Adrenal gland (tissue), 12 donors: ENCODE measurements around the gene NOL6. TPM values are rescaled to one million over a fixed set of nuclear protein-coding genes. Genes with fewer than 3 reads are reported as not detected.
"Not testable (repeated sequence)": the region's sequence is repeated elsewhere in the genome, so short reads cannot be mapped to it uniquely, and the experiment has no call there.

Experiments
- DNase-seq, 7 donors: peaks; one replicate each; pipeline ENCODE4 v3.0.0-alpha.2; 2019 to 2020
- H3K27ac ChIP-seq, 5 donors: fragments of 200-600 bp; sonication (generic) in 4 of 5; 1 replicate in 3 of 5; 2 replicates in 2 of 5; pipeline versions ENCODE4 v1.5.1 to v1.8.0; 2016 to 2020; ENCODE audit warnings: mild to moderate bottlenecking in 1 of 5
- H3K27me3 ChIP-seq: fragments of 200-600 bp; 2 replicates; pipeline ENCODE4 v1.8.0; 2021
- H3K36me3 ChIP-seq, 2 donors: fragments of 200-600 bp; replicated peaks in 1 of 2; 1 replicate in 1 of 2; 2 replicates in 1 of 2; pipeline versions ENCODE4 v1.5.1 to v1.8.0; 2018 to 2022
- H3K4me1 ChIP-seq, 2 donors: fragments of 200-600 bp; replicated peaks in 1 of 2; 1 replicate in 1 of 2; 2 replicates in 1 of 2; pipeline versions ENCODE4 v1.5.1 to v1.8.0; 2018 to 2021
- H3K4me3 ChIP-seq, 4 donors: fragments of 200-600 bp; sonication (generic) in 3 of 4; one replicate each; pipeline ENCODE4 v1.5.1; 2016 to 2018
- H3K9me3 ChIP-seq, 3 donors: fragments of 200-600 bp; sonication (generic) in 1 of 3; replicated peaks in 1 of 3; 1 replicate in 2 of 3; 2 replicates in 1 of 3; pipeline versions ENCODE4 v1.5.1 to v1.8.0; 2016 to 2021
- POLR2A ChIP-seq, 2 donors: fragments of 450-650 bp; IDR thresholded peaks; one replicate each; pipeline ENCODE4 v1.6.1; 2017; ENCODE audit warnings: antibody characterized with exemption in 2 of 2, mild to moderate bottlenecking in 2 of 2, moderate library complexity in 1 of 2
- WGBS, 4 donors: extraction: QIAGEN DNeasy Blood & Tissue Kit in 2 of 4; methylation state at CpG; one replicate each; pipeline versions ENCODE4 v1.1.5 to v1.1.7; 2013 to 2017; 5-methylcytosine and 5-hydroxymethylcytosine counted together
- intact Hi-C, 2 donors: fragments of 100-400 bp; cut with DNase I; formaldehyde crosslinking; loops; one replicate each; pipeline versions ENCODE4 v1.14.1 to v1.15.0; 2022 to 2023
- polyA plus RNA-seq, 3 donors: library from polyadenylated mRNA; stranded (reverse); fragments of 200-250 nt in 2 of 3; fragments of 350-450 nt in 1 of 3; fragmentation: Illumina TruSeq in 1 of 3; extraction: RNeasy Lipid Tissue Mini Kit (QIAGEN cat#74804) in 1 of 3; gene quantifications; one replicate each; pipeline ENCODE4 v1.2.3, GENCODE V29; 2013 to 2014
- total RNA-seq, 9 donors: library from RNA; depleted of rRNA in 4 of 9; stranded (reverse); fragments of >200 nt in 4 of 9; fragments of 120-200 nt in 1 of 9; fragmentation: NEBNext Ultra II Directional in 1 of 9; extraction: Animal tissue kit (Norgen Biotek cat#: 25700) in 1 of 9; gene quantifications; one replicate each; pipeline versions ENCODE4 v1.1.0 to v1.2.4, GENCODE V29; 2013 to 2023
- TF ChIP-seq, protein P1 (sequence below), 6 experiments: fragments of 450-650 bp in 4 of 6; fragments of 200-600 bp in 2 of 6; sonication (generic) in 1 of 6; IDR thresholded peaks; 1 replicate in 5 of 6; 2 replicates in 1 of 6; pipeline versions ENCODE4 v1.5.1 to v1.8.0; 2016 to 2021; ENCODE audit warnings: antibody characterized with exemption in 6 of 6, mild to moderate bottlenecking in 2 of 6, moderate library complexity in 1 of 6
- donor health status: healthy with polysubstance abuse.
- donor health status: Bipolar disorder and iron deficiency.
- donor health status: DM: yes; HTN: yes; CAD: no.
- donor health status: DM: no; HTN: no; CAD: no.
- donor health status: DM: no; HTN: no; CAD: no.
- donor health status: DM: yes; HTN: yes; CAD: no.

Gene NOL6
- total and polyA plus RNA-seq, 12 donors = 17.0 to 45.7 (median 28.9) TPM

DNA sequence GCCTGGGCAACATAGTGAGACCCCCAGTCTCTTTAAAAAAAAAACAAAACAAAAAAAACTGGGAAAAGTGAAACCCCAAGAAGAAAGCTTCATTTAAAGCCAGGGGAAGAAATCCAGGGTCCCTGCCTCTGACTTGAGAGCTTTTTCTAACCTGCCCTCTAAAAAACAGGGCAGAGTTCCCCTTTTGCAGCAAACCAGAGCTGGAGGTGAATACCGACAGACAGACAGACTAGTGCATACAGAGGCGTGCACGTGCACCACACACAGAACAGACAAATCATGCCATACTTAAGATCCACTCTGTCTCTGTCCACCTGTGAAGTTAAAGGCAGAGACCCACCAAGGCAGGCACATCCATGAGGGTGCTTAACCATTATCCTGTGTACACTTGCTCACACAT, 14.6 kb downstream of the NOL6 start:
- Histone ChIP-seq H3K36me3 (peaks cover 0 to 33% of the 10 kb centered on the region in 2 donors), H3K27ac (no peak overlapping the region), H3K4me3 (no peak overlapping the region), H3K27me3 (no peaks in the 10 kb centered on the region), H3K9me3 (no peaks in the 10 kb centered on the region), H3K4me1 (no peaks in the 10 kb centered on the region)
- DNase-seq = no peak
- TF ChIP-seq POLR2A (IDR thresholded peaks at IDR 0.05) = no peak
- TF ChIP-seq, protein P1, sequence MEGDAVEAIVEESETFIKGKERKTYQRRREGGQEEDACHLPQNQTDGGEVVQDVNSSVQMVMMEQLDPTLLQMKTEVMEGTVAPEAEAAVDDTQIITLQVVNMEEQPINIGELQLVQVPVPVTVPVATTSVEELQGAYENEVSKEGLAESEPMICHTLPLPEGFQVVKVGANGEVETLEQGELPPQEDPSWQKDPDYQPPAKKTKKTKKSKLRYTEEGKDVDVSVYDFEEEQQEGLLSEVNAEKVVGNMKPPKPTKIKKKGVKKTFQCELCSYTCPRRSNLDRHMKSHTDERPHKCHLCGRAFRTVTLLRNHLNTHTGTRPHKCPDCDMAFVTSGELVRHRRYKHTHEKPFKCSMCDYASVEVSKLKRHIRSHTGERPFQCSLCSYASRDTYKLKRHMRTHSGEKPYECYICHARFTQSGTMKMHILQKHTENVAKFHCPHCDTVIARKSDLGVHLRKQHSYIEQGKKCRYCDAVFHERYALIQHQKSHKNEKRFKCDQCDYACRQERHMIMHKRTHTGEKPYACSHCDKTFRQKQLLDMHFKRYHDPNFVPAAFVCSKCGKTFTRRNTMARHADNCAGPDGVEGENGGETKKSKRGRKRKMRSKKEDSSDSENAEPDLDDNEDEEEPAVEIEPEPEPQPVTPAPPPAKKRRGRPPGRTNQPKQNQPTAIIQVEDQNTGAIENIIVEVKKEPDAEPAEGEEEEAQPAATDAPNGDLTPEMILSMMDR (IDR thresholded peaks at IDR 0.05) = no peak
- intact Hi-C loops = loop anchor here (5.0 to 10.0 kb wide), 2 partner anchors 42 to 84 kb away; no protein-coding TSS in a partner anchor
- WGBS, 4 donors = 70 to 75% (median 72%) methylated on average over 3 of the region's 3 CpGs

DNA sequence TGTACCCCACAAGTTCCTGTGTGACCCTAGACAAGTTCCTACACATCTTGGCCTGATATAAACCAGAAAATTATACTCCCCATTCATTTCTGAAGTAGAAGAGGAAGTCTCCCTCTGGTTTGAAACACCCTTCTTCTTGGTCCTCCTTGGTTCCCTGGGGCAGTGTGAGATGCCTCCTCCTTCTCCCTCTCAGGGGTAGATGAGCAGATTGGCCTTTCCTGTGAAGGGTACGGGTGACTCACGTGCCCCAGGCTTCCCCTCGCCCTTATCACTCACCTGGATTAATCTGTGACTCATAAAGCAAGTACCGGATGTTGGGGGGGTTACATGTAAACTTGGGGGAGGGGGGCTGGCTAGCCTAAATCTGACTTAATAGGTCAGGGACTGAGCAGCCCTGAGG, 15.3 kb downstream of the NOL6 start:
- Histone ChIP-seq H3K27me3 (no peaks in the 10 kb centered on the region), H3K4me3 (no peak overlapping the region), H3K4me1 (no peaks in the 10 kb centered on the region), H3K36me3 (peaks cover 0 to 26% of the 10 kb centered on the region in 2 donors), H3K27ac (no peak overlapping the region), H3K9me3 (no peaks in the 10 kb centered on the region)
- TF ChIP-seq, protein P1 (IDR thresholded peaks at IDR 0.05) = no peak
- TF ChIP-seq POLR2A (IDR thresholded peaks at IDR 0.05) = no peak
- WGBS, 4 donors = 21 to 32% (median 24%) methylated on average over 4 of the region's 4 CpGs
- intact Hi-C loops = loop anchor here (5.0 to 10.0 kb wide), 2 partner anchors 41 to 84 kb away; no protein-coding TSS in a partner anchor
- no peak for DNase-seq

DNA sequence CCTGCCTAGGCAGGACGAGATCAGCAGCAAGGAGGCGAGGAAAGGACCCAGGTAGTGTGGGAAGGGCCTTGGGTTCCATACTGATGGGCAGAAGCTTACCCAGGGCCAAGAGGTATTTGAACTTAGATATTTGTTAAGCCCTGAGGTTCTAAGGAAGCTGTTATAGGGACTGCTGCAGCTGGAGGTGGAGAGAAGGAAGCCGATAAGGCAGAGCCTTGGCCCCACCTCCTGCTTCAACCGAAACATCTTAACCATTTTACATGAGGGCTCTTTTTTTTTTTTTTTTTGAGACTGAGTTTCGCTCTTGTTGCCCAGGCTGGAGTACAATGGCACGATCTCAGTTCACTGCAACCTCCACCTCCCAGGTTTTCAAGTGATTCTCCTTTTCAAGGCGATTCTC, 17.8 kb downstream of the NOL6 start:
- DNase-seq = no peak
- Histone ChIP-seq H3K36me3 (peaks cover 0 to 1% of the 10 kb centered on the region in 2 donors), H3K4me1 (no peaks in the 10 kb centered on the region), H3K27ac (no peak overlapping the region), H3K4me3 (no peak overlapping the region), H3K9me3 (no peaks in the 10 kb centered on the region), H3K27me3 (no peaks in the 10 kb centered on the region)
- WGBS, 4 donors = 75 to 90% (median 80%) methylated on average over 7 of the region's 7 CpGs
- no peak for TF ChIP-seq POLR2A (IDR thresholded peaks at IDR 0.05)
- TF ChIP-seq, protein P1 (IDR thresholded peaks at IDR 0.05) = no peak
- intact Hi-C loops = loop anchor here (5.0 to 10.0 kb wide), 2 partner anchors 39 to 81 kb away; no protein-coding TSS in a partner anchor

DNA sequence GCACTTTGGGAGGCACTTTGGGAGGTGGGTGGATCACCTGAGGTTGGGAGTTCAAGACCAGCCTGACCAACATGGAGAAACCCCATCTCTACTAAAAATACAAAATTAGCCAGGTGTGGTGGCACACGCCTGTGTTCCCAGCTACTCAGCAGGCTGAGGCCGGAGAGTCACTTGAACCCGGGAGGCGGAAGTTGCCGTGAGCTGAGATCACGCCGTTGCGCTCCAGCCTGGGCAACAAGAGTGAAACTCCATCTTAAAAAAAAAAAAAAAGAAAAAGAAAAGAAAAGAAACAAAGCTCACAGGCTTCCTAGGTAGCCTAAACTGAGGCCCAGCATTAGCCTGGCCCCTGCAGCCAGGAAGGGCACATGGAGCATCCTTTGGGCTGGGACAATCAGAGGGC, 18.3 kb downstream of the NOL6 start:
- intact Hi-C loops = loop anchor here (5.0 to 10.0 kb wide), 2 partner anchors 38 to 81 kb away; no protein-coding TSS in a partner anchor
- not testable (repeated sequence) for H3K27ac ChIP-seq, H3K4me3 ChIP-seq, DNase-seq, H3K4me1 ChIP-seq, H3K36me3 ChIP-seq, H3K27me3 ChIP-seq, H3K9me3 ChIP-seq
- 90 to 98% (median 93%) methylated on average over 2 to 8 of the region's 8 CpGs for WGBS, 4 donors

DNA sequence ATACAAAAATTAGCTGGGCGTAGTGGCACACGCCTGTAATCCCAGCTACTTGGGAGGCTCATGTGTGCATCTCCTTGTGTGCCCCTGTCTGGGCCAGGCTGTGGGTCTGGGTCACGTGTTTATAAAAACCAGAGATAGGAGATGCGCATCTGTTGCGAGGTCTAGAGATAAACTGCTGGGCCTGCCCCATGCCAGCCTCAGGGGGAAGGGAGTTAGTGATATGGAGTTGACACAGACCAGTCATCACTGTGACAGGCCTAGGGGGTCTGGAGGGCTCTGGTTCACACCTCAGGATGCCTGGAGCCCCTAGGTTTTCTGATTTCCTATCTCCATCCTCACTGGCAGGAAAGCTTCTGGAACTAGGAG, 19.1 kb downstream of the NOL6 start:
- not testable (repeated sequence) for H3K4me3 ChIP-seq
- intact Hi-C loops = loop anchor here (5.0 to 10.0 kb wide), 2 partner anchors 37 to 80 kb away; no protein-coding TSS in a partner anchor
- WGBS, 4 donors = 85 to 94% (median 90%) methylated on average over 5 of the region's 5 CpGs

More for the DNA sequence above, 19.1 kb downstream of the NOL6 start:
- H3K9me3 ChIP-seq, H3K27ac ChIP-seq, H3K4me1 ChIP-seq, H3K27me3 ChIP-seq, H3K36me3 ChIP-seq, DNase-seq: not testable (repeated sequence)
